ENCODE measurements around the gene DUSP18.

The DUSP18 gene

GRCh38 chr22:30649430-30650007 lies 18.2 kb downstream of the DUSP18 start:
- TF ChIP-seq CTCF (IDR thresholded peaks at IDR 0.05; ENCODE audit: insufficient read depth, low read depth, low read length, missing control alignments) = no peak
- DNase-seq (ENCODE audit: low read depth) = peak; percentile 60

GRCh38 chr22:30648825-30649224 lies 18.9 kb downstream of the DUSP18 start:
- H3K4me3 ChIP-seq (ENCODE audit: low read depth, low read length) = no peak overlapping the region
- DNase-seq (ENCODE audit: low read depth) = no peak
- no peak for TF ChIP-seq CTCF (IDR thresholded peaks at IDR 0.05; ENCODE audit: insufficient read depth, low read depth, low read length, missing control alignments)

More at GRCh38 chr22:30649430-30650007, 18.2 kb downstream of the DUSP18 start:
- H3K4me3 ChIP-seq (ENCODE audit: low read depth, low read length) = no peak overlapping the region

- TF ChIP-seq CTCF (IDR thresholded peaks at IDR 0.05; ENCODE audit: insufficient read depth, low read depth, low read length, missing control alignments) = no peak
These were observed 20.1 kb downstream of the DUSP18 start for GRCh38 chr22:30647536-30647935.

GRCh38 chr22:30646518-30647160 lies 21.0 kb downstream of the DUSP18 start:
- TF ChIP-seq CTCF (IDR thresholded peaks at IDR 0.05; ENCODE audit: insufficient read depth, low read depth, low read length, missing control alignments) = no peak
- DNase-seq (ENCODE audit: low read depth) = no peak

More at GRCh38 chr22:30647536-30647935, 20.1 kb downstream of the DUSP18 start:
- no peak overlapping the region for H3K4me3 ChIP-seq (ENCODE audit: low read depth, low read length)
- no peak for DNase-seq (ENCODE audit: low read depth)

GRCh38 chr22:30643055-30643875 lies 24.4 kb downstream of the DUSP18 start:
- DNase-seq (ENCODE audit: low read depth) = no peak
- no peak for TF ChIP-seq CTCF (IDR thresholded peaks at IDR 0.05; ENCODE audit: insufficient read depth, low read depth, low read length, missing control alignments)
- no peak overlapping the region for H3K4me3 ChIP-seq (ENCODE audit: low read depth, low read length)

More at GRCh38 chr22:30646518-30647160, 21.0 kb downstream of the DUSP18 start:
- no peak overlapping the region for H3K4me3 ChIP-seq (ENCODE audit: low read depth, low read length)

- no peak for DNase-seq (ENCODE audit: low read depth)
- H3K4me3 ChIP-seq (ENCODE audit: low read depth, low read length) = no peak overlapping the region
- no peak for TF ChIP-seq CTCF (IDR thresholded peaks at IDR 0.05; ENCODE audit: insufficient read depth, low read depth, low read length, missing control alignments)
These were observed 26.7 kb downstream of the DUSP18 start for GRCh38 chr22:30640839-30641430.
